ENCODE results near the gene THADA.

DNA sequence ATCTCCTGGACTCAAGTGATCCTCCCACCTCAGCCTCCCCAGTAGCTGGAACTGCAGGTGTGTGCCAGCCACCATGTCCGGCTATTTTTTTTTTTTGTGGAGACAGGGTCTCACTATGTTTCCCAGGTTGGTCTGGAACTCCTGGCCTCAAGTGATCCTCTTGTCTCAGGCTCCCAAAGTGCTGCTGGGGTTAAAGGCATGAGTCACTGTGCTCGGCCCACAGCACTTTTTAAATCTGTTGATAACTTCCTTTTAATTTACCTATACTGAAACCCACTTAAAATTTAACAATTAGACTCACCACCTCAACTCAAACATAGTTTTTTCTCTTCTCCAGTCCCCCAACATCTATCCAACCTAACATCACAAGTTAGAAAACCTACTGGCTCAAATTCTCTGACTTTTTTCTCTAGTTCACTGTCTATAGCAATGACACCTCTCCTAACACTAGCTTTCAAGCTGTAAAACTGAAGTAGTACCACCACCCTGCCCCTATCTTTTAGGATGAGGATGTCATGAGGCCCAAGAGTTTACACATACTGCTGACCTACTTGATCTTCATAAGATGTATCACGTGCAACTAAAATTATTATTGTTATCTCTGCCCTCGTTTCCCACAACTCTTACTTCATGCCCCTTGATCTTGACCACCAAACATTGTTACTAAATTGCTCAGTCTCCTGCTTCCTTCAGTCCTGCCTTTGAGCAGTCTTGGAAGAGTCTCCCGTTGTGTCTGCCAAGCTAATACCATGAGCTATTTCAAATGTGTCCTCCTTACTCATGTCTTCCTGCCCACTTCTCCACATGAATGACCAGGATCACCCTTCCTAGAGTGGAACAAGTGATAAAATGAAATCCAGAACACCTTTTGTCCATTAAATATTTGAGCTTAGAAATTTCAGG lies 227.1 kb downstream of the THADA start:
- TF ChIP-seq CTCF (IDR thresholded peaks at IDR 0.05) (no peak), CBFB (CRISPR knock-in tag; IDR thresholded peaks at IDR 0.05; ENCODE audit: low read depth) (no peak), NFYB (CRISPR knock-in tag; conservative IDR thresholded peaks at IDR 0.05; ENCODE audit: low read depth) (no peak), NR2C2 (CRISPR knock-in tag; IDR thresholded peaks at IDR 0.05) (no peak), ETV6 (CRISPR knock-in tag; IDR thresholded peaks at IDR 0.05) (no peak), EMX1 (CRISPR knock-in tag; IDR thresholded peaks at IDR 0.05) (no peak), MXD4 (CRISPR knock-in tag; IDR thresholded peaks at IDR 0.05; ENCODE audit: borderline replicate concordance) (no peak), JUN (CRISPR knock-in tag; IDR thresholded peaks at IDR 0.05) (no peak), STAT6 (CRISPR knock-in tag; conservative IDR thresholded peaks at IDR 0.05; ENCODE audit: low read depth) (no peak), HMGXB4 (CRISPR knock-in tag; IDR thresholded peaks at IDR 0.05) (no peak), SMAD4 (CRISPR knock-in tag; IDR thresholded peaks at IDR 0.05) (no peak)
- TF ChIP-seq, protein P1, sequence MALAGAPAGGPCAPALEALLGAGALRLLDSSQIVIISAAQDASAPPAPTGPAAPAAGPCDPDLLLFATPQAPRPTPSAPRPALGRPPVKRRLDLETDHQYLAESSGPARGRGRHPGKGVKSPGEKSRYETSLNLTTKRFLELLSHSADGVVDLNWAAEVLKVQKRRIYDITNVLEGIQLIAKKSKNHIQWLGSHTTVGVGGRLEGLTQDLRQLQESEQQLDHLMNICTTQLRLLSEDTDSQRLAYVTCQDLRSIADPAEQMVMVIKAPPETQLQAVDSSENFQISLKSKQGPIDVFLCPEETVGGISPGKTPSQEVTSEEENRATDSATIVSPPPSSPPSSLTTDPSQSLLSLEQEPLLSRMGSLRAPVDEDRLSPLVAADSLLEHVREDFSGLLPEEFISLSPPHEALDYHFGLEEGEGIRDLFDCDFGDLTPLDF (CRISPR knock-in tag; IDR thresholded peaks at IDR 0.05), result no peak
- TF ChIP-seq, protein P2, sequence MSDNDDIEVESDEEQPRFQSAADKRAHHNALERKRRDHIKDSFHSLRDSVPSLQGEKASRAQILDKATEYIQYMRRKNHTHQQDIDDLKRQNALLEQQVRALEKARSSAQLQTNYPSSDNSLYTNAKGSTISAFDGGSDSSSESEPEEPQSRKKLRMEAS (CRISPR knock-in tag; IDR thresholded peaks at IDR 0.05), result no peak
- TF ChIP-seq, protein P3, sequence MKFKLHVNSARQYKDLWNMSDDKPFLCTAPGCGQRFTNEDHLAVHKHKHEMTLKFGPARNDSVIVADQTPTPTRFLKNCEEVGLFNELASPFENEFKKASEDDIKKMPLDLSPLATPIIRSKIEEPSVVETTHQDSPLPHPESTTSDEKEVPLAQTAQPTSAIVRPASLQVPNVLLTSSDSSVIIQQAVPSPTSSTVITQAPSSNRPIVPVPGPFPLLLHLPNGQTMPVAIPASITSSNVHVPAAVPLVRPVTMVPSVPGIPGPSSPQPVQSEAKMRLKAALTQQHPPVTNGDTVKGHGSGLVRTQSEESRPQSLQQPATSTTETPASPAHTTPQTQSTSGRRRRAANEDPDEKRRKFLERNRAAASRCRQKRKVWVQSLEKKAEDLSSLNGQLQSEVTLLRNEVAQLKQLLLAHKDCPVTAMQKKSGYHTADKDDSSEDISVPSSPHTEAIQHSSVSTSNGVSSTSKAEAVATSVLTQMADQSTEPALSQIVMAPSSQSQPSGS (CRISPR knock-in tag; IDR thresholded peaks at IDR 0.05; ENCODE audit: borderline replicate concordance, low read depth), result no peak
